ENCODE results near the gene PSMD2. TPM values are rescaled to one million over a fixed set of nuclear protein-coding genes. Genes with fewer than 3 reads are reported as not detected.

Gene PSMD2
- total RNA-seq, 1 donor from 2014 or later = 239 TPM

DNA sequence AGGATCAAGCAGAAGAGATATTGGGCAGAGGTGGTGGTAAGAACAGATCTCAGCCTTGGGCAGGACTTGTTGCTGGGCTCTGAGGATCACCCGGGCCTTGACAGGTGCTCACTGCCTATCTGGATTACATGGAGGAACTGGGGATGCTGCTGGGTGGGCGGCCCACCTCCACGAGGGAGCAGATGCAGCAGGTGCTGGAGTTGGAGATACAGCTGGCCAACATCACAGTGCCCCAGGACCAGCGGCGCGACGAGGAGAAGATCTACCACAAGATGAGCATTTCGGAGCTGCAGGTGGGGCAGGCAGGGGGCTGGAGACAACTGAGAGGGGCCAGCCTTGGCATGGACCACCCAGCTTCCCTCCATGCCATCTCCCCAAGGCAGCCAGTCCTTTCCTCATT lies 15.4 kb upstream of the PSMD2 start:
- Mint-ChIP-seq H3K9me3 (ENCODE audit: unreplicated experiment) (no peaks in the 10 kb centered on the region), H3K27ac (ENCODE audit: unreplicated experiment) (no peak overlapping the region), H3K4me3 (ENCODE audit: unreplicated experiment) (no peak overlapping the region), H3K36me3 (ENCODE audit: unreplicated experiment) (no peaks in the 10 kb centered on the region), H3K27me3 (ENCODE audit: unreplicated experiment) (peaks cover 38% of the 10 kb centered on the region), H3K4me1 (ENCODE audit: unreplicated experiment) (no peaks in the 10 kb centered on the region)
- DNase-seq (ENCODE audit: extremely low spot score, unreplicated experiment) = no peak
- no peak for TF ChIP-seq CTCF (IDR thresholded peaks at IDR 0.05)

- H3K4me1 Mint-ChIP-seq (ENCODE audit: unreplicated experiment) = no peaks in the 10 kb centered on the region
- peaks cover 35% of the 10 kb centered on the region for H3K27me3 Mint-ChIP-seq (ENCODE audit: unreplicated experiment)
- no peak overlapping the region for H3K4me3 Mint-ChIP-seq (ENCODE audit: unreplicated experiment)
- no peak overlapping the region for H3K27ac Mint-ChIP-seq (ENCODE audit: unreplicated experiment)
- DNase-seq (ENCODE audit: extremely low spot score, unreplicated experiment) = no peak
- TF ChIP-seq CTCF (IDR thresholded peaks at IDR 0.05) = peak; percentile 44
- no peaks in the 10 kb centered on the region for H3K9me3 Mint-ChIP-seq (ENCODE audit: unreplicated experiment)
- no peaks in the 10 kb centered on the region for H3K36me3 Mint-ChIP-seq (ENCODE audit: unreplicated experiment)
Measured at GRCh38 chr3:184284696-184285095, 14.3 kb upstream of the PSMD2 start.

- no peaks in the 10 kb centered on the region for H3K36me3 Mint-ChIP-seq (ENCODE audit: unreplicated experiment)
- H3K4me1 Mint-ChIP-seq (ENCODE audit: unreplicated experiment) = no peaks in the 10 kb centered on the region
- TF ChIP-seq CTCF (IDR thresholded peaks at IDR 0.05) = peak; percentile 72
- H3K27ac Mint-ChIP-seq (ENCODE audit: unreplicated experiment) = no peak overlapping the region
- no peak for DNase-seq (ENCODE audit: extremely low spot score, unreplicated experiment)
- H3K9me3 Mint-ChIP-seq (ENCODE audit: unreplicated experiment) = no peaks in the 10 kb centered on the region
- H3K4me3 Mint-ChIP-seq (ENCODE audit: unreplicated experiment) = no peak overlapping the region
- peaks cover 26% of the 10 kb centered on the region for H3K27me3 Mint-ChIP-seq (ENCODE audit: unreplicated experiment)
Measured at GRCh38 chr3:184289426-184289938, 9.6 kb upstream of the PSMD2 start.

- Mint-ChIP-seq H3K27ac (ENCODE audit: unreplicated experiment) (no peak overlapping the region), H3K4me1 (ENCODE audit: unreplicated experiment) (no peaks in the 10 kb centered on the region), H3K4me3 (ENCODE audit: unreplicated experiment) (no peak overlapping the region), H3K9me3 (ENCODE audit: unreplicated experiment) (no peaks in the 10 kb centered on the region), H3K36me3 (ENCODE audit: unreplicated experiment) (no peaks in the 10 kb centered on the region), H3K27me3 (ENCODE audit: unreplicated experiment) (peaks cover 28% of the 10 kb centered on the region)
- no peak for TF ChIP-seq CTCF (IDR thresholded peaks at IDR 0.05)
- DNase-seq (ENCODE audit: extremely low spot score, unreplicated experiment) = no peak
Measured at GRCh38 chr3:184290331-184290730, 8.7 kb upstream of the PSMD2 start.

DNA sequence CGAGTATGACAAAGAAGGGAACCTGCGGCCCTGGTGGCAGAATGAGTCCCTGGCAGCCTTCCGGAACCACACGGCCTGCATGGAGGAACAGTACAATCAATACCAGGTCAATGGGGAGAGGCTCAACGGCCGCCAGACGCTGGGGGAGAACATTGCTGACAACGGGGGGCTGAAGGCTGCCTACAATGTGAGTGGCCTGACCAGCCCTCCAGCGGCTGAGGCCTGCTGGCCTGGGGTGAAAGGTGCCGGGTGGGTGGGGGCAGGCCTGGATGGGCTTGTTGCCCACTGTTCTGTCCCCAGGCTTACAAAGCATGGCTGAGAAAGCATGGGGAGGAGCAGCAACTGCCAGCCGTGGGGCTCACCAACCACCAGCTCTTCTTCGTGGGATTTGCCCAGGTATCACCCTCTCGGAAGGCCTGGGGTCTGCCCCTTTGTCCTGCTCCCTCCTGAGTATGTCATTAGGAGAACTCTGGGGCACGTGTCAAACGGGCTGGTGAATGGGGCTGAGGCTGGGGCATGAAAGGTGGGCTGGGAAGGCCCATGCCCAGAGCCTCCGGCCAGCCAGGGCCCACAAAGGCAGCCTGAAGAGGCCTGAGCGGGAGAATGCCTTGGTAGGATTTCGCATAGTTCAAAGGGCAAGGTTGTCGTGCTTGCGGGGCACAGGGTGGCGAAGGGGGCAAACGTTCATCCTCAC lies 7.8 kb upstream of the PSMD2 start:
- peaks cover 25% of the 10 kb centered on the region for H3K27me3 Mint-ChIP-seq (ENCODE audit: unreplicated experiment)
- no peak for TF ChIP-seq CTCF (IDR thresholded peaks at IDR 0.05)
- no peak overlapping the region for H3K27ac Mint-ChIP-seq (ENCODE audit: unreplicated experiment)
- H3K36me3 Mint-ChIP-seq (ENCODE audit: unreplicated experiment) = no peaks in the 10 kb centered on the region
- H3K4me3 Mint-ChIP-seq (ENCODE audit: unreplicated experiment) = no peak overlapping the region
- no peaks in the 10 kb centered on the region for H3K9me3 Mint-ChIP-seq (ENCODE audit: unreplicated experiment)
- no peak for DNase-seq (ENCODE audit: extremely low spot score, unreplicated experiment)
- no peaks in the 10 kb centered on the region for H3K4me1 Mint-ChIP-seq (ENCODE audit: unreplicated experiment)

Measured in osteocyte (in vitro differentiated cells).